ENCODE results near the gene TENM4.

TENM4 gene

DNA sequence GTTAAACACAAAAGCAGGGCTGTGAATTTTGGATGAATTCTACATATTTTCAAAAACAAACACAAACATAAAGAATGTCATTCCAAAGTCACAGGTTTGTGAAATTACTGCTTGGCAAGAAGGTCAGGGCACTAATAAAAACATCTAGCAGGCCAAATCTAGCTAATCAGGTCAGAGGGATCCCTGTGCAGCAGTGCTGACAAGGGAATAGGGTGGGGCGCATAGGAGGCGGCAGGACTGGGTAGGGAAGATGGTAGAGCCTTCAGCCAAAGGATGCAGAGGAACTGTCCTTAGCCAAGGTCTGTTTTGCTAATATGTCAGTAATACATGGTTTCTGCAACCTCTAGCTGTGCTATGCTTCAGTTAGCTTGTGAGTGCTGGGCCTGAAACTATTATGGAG, 396.6 kb downstream of the TENM4 start:
- no peak for DNase-seq

DNA sequence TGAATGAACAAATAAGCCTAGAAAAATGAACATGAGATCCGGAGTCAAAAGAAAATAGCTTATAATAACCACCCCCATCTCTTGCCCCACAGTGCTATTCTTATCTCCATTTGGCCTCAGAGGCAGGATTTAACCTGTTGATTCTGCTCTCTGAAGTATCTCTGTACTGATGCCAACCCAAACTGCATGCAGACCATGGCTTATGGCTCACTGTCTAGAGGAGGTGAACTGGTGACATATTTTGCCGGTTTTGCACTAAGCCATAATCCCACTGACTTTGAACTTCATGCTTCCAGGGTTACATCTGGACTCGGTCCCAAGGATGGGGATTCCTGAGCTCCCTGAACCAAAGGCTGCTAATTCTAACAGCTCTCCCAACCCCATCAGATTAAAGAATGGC, 397.1 kb downstream of the TENM4 start:
- DNase-seq, result no peak

DNA sequence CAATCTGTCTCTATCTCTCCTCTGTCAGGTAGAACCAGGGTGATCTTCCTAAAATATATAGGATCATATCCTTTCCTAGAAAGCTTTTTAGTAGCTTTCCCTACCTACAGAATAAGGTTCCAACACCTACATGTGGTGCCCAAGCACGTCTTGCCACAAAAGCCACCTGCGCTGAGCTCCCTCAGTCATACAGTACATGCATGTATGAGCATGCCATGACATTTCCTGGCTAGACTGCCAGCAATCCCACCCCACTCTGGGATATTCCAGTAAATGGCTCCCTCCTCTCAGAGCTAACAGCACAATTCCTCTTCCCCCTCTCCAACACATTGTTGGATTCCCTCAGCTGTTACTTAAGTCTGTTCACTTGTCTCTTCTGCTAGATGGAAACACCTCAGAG, 398.0 kb downstream of the TENM4 start:
- no peak for DNase-seq

DNA sequence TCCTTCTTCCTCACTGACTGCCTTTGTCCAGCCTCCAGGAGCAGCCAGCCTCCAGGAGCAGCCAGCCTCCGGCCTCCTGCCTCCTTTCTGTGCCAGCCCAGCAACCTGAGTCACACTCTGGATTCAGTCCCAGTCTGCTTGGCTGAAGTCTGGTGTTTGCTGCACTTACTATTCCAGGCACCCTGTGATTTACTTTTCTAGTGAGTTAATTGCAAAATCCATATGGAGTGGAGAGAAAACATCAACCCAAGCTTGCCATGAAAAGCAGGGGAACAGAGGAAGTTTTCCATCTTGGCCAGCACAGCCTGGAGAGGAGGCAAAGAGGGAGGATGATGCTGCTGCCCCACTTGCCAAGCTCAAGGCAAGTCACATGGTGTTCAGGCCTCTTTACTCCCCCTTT, 400.5 kb downstream of the TENM4 start:
- DNase-seq, result no peak

DNA sequence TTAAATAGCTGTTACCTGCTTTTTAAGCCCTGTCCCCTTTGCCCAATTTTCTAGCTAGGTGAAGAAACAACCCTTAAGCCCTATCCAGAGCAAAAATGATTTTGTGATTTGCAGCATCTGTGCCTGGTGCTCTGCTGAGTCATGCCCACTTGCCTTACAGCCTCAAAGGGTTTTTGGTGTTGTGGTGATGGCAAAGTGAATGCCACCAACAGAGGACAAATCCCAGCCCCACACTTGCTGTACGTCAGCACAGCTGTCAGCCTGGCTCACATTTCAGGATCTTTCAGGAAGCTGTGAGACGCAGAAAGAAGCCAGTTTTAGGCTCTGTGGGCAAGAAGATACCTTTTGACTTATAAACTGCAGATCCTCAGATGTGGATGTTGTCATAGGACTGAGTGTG, 401.7 kb downstream of the TENM4 start:
- no peak for DNase-seq

DNA sequence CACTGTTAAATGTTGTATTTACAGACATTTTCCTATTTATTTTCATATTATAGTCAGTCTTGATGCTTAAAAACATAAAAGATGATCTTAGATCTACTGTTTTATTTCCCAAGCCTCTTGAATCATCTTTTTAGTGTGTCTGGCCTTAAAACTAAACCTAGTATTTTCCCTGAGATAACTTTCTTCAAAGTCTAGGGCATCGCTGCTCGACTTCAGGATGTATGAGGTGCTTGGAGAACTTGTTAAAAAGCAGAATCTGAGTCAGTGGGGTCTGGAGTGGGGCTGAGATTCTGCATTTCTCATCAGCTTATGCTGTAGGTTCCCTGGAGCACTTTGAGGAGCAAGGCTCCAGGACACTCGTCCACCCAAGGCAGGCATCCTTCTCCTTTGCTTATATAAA, 404.9 kb downstream of the TENM4 start:
- no peak for DNase-seq

DNA sequence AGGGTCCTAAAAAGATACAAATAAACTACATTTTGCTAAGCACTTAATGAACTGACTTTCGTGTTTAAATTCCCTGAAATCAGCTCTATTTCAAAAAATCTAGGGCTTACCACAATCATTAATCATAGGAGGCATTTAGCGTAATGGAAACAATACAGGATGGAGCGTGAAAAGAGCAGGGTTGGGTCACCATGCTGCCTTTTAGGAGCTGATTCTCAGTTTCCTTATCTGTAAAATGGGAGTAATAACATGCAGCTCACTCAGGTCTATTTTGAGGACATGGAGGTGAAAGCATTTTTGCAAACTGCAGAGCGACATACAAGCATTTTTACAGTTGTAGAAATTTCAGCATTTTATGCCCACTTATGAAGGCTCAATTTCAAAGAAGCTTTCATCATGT, 407.0 kb downstream of the TENM4 start:
- DNase-seq, result no peak

DNA sequence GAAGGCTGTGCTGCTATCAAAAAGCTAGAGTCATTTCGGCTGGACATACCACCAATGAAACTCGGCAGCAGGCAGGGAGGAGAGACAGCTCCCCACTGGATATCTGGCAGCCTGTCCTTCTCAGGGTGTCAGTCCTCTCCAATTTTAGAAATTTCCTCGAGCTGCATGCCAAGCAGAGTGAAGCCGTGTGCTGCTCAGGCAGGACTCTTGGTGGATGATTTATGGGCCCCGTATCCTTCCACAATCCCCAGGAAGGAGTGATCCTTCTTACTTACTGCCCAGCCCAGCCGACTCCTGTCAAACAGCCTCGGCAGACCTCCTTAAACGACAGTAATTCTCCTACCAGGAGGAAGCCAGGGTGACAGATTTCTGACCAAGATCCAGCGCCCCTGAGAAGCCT, 410.4 kb downstream of the TENM4 start:
- no peak for DNase-seq

DNA sequence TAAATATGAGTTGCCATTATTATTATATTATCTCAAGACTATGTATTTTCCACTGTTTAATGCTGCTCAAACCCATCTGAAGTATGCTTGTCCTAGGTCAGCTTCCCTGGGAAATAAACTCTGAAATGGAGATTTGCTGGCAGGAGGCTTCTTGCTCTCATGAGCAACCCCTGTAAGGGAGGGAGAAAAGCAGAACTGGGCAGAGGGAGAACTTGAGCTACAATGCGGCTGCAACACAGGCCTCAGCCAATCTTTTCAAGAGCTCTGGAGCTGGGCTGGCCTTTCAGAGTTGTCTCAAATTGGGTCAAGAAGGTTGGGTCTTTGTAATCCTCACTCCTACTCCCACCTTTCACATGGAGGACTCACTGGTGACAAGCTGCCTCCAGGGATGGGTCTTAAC, 412.6 kb downstream of the TENM4 start:
- peak; percentile 12 for DNase-seq

DNA sequence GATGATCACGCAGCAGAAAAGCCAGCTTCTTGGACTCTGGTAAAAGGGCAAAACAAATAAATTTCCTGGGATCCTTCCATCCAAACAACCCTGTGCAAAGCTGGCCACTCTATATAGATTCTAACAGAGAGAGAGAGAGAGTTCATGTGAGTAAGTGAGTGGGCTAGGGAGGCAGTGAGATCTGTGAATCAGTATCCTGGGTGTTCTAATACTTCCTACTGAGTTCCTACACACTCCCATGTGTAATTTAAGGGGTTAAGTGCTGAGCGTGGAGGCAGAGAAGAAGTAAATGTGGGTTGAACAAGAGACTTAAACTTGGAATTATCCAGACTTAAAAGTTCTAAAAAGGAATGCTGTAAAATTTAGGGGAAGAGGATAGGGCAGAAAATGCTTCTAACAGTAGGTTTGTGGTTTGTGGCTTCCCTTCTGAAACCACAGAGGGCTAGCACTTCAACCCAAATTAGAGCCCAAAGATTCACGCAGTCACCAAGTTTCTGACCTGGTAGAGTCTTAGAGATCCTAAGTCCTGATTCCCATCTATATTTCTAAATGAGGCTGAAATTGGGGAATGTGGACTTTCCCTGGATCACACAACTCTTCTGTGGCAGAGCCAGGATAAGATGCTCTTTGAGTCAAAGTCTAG, 413.9 kb downstream of the TENM4 start:
- DNase-seq, result peak; percentile 6

DNA sequence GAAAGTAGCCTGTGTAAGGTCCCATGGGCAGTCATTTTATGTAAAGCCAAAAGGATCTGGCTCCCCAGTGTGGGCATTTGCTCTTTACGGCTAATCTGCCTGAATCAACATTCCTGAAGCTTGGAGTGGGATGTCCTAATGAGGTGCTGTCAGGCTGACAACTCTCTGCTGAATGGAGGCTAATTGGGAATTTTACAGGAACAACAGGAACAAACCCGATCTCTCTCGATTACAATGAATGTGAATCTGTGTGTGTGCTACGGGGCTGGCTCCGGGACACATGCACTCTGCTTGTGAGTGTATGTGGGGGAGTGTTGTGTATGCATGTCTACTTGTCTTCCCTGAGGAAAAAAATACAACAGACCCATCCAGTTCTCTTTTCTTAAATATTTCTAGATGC, 415.2 kb downstream of the TENM4 start:
- DNase-seq, result no peak

DNA sequence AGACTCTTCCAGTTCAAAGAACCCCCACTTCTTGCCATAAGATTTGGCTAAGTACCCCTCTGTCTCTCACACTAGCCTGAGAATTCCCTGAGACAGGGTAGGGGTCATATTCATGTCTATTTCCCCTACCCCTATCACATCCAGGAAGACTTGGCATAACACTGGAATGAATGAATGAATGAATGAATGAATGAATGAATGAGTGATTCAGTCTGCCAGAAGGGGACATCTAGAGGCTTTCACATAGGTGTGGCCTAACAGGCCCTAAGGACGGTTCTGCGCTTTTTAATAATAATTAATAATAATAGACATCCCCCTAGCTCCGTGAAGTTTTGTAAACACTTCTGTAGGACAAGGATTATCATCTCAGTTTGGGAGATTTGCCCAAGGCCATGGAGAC, 415.7 kb downstream of the TENM4 start:
- no peak for DNase-seq

DNA sequence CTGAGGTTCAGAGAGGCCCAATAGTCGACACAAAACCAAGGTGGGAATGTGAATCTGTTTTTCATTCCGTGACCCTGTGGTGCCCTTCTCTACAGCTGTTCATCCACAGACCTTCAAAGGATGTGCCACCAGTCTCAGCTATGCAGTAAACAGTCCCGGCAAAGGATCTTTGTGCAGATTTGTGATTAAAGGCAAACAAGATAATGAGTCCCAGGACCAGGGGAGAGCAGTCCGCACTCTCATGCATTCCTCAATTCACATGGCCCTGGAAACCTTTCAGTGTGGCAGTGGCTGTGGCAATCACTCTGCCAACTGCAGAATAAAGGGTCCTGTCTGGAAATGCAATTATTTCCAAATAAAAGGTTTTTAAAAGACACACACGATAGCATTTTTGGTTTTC, 418.6 kb downstream of the TENM4 start:
- DNase-seq, result no peak

DNA sequence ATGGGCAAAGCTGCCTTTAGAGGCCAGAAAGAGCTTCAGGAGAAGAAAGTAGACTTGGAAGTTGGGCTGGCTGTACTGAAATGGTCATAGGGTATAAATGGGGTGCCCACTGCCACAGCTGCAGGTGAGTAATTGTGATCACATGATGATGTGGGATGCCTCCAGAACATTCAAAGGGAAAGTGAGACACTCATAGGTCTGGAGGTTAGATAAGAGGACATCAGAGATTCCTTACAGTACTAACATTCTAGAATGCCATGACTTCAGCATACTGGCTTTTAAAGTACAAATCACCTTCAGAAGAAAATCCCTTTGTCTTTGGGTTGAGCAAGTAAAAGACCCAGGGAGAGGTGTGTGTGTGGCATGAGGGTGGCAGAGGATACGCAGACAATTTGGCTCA, 419.2 kb downstream of the TENM4 start:
- no peak for DNase-seq

DNA sequence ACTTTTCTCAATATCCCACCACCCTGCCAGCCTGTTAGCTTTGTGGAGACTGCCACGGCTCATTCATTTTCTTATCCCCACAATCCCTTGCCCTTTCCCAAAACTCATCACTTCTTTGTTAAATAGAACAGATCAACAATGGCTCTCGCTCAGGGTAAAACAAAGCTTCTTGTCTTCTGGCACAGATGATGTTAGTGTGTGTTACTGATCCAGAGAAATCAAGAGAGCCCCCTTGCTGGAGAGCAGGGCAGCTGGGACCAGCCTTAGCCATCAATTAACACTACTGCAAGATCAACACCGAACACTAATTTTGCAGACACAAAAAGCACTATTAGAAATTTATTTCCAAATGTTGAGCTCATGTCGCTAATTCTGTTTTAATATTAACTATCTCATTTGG, 420.9 kb downstream of the TENM4 start:
- DNase-seq, result no peak

DNA sequence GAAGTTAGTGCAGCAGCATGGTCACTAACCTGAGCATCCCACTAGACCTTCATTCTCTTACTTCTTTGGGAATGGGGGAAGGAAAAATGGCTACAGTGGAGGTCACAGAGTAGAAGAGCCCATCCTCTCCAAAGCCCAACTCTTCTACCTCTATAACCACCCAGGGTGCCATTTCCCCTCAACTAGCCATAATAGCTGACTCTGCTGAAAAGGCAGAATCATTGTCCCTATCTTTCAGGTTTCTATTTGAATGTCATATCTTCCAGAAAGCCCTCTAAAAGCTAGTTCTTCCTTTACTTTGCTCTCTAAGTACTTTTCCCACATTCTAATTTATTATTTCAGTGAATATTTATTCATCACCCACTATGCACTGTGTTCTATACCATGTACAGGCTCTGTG, 421.6 kb downstream of the TENM4 start:
- DNase-seq, result no peak

DNA sequence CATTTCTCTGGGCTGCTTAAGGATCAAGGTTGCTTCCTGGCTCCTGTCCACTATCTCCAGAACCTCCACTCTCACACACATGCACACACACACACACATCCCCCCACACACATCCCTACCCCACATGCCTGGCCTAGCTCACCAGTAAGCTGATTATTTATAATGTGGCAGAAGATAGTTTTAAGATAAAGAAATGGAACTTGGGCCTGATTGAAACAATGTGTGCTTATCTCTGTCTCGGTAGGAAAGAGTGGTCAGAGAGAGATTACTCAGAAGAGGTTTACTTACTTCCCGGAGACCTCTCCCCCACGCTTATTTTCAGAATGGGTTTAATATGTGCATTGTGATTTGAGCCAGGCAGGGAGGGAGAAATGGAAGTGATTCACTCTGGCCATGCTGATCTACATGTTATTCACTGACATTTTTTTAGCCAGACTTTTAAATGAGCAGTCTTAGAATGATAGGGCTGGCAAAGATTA, 422.4 kb downstream of the TENM4 start:
- DNase-seq, result no peak

DNA sequence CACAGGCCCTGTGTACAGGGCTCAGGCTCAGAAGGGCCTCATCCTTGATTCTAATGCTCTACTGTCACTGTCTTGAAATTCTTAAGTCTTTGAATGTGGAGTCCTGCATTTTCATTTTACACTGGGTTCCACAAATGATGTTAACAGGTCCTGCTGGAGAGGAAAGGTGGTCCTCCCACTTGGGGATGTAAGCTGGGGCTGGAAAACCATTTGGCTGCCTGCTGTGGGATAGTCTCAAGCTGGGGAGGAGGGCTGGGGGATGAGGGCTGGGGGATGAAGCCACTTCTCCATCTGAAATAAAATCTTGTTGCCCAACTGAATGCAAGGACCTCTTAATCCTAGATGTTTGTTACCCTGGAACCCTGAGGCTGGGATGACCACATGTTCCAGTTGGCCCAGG, 423.0 kb downstream of the TENM4 start:
- no peak for DNase-seq

DNA sequence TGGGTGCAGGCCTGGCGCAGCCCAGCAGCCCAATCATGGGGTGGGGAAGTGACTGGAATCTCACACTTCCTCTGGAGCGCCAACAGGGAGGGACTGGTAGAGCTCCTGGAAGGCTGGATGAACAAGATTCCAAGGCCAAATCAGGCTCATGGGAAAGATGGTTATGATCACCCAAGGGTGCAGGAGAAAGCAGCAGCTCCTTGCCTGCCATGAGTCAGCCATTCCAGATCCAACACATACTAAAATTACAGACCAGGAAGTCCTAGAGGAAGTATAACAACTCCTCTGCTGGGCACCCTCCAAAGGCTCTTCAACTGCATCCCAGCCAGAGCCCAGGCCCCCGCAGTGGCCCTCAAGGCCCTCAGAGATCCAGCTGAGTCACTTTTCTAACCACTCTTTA, 427.3 kb downstream of the TENM4 start:
- DNase-seq, result no peak

DNA sequence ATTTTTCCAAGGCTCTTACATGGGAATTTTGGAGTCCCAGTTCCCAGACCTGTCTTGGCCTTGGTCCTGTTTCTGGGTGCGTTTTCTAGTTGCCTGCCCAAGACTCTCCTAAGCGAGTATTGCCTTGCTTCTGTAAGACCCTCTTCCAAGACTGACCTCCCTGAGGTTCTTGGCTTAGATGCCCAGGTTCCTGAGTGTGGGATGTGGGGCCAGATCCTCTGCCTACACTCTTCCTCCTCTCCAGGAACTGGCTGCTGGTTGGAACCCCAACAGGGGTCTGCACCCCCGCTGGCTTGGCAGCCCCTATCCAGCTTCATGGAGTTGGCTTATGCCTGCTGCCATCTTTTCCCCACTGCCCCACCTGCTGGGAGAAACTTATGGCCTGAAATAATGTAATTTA, 429.5 kb downstream of the TENM4 start:
- DNase-seq, result no peak

DNA sequence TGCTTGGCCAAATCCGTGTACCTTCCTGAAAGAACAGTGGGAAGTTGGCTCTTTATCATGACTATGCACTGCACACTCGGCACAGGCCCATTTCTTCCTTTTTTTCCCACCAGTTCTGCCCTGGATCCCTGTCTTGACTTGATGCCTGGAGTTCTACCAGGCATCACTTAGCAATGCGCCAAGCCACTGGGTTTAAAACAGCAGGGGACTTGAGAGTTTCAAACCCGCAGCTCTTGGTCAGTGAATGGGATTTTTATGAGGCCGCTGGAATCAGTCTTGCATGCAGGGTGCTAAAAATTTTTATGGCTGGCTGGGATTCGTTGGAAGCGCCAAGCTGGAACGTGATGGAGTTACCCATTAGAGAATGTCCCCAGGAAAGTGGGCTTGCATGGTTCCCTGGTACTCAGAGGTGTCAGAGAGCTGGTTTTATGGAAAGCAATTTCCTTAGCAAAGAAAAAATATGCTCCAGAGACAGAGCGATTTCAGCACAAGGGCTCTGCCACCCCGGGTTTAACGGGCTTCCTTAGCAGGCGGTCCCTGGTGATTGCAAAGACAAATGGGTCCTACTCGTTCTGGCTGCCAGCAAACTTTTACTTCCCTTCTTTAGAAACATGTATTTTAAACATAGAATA, 432.9 kb downstream of the TENM4 start:
- no peak for DNase-seq

DNA sequence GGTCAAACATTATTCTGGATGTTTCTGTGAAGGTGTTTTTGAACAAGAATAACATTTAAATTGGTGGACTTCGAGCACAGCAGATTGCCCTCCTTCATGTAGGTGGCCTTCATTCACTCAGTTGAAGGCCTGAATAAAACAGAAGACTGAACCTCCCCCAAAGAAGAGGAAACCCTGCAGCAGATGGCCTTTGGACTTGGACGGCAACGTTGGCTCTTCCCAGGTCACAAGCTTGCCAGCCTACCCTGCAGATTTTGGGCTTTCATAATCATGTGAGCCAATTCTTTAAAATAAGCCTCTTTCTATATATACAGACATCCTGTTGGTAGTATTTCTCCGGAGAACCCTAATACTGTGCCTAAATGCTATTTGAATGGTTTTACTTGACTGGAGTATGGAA, 434.0 kb downstream of the TENM4 start:
- no peak for DNase-seq

DNA sequence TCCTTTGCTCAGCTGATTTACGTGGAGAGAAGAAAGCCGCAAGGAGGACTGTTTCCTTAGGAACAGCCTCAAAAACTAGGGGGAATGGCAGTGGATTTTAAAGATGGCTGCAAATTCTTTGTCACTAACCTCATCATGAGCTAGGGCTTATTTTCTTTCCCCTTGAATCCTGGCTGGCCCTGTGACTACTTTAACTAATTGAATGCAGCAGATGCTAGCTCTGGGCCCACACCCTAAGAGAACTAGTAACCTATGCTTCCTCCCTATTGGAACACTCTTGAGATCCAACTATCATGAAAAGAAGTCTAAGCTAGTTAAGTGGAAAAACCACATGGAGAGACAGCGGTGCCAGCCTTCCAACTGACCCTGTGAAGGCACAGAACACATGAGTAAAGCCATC, 444.8 kb downstream of the TENM4 start:
- DNase-seq, result no peak

DNA sequence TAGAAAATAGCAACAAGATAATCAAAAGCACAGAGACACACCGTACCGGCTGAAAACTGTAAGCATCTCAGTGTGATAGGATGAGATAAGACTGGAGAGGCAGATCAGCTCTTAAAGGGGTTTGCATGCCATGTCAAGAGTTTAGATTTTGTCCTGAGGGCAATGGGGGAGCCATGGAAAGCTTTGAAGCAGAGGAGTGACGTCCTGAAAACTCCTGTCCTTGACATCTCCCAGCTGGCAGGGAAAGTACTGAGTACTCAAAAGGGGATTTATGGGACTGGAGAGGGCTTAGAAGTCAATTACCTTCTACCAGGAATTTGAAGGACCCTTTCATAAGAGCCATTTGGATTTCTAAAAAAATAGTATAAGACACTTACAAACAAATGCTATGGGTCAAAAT, 445.7 kb downstream of the TENM4 start:
- no peak for DNase-seq

DNA sequence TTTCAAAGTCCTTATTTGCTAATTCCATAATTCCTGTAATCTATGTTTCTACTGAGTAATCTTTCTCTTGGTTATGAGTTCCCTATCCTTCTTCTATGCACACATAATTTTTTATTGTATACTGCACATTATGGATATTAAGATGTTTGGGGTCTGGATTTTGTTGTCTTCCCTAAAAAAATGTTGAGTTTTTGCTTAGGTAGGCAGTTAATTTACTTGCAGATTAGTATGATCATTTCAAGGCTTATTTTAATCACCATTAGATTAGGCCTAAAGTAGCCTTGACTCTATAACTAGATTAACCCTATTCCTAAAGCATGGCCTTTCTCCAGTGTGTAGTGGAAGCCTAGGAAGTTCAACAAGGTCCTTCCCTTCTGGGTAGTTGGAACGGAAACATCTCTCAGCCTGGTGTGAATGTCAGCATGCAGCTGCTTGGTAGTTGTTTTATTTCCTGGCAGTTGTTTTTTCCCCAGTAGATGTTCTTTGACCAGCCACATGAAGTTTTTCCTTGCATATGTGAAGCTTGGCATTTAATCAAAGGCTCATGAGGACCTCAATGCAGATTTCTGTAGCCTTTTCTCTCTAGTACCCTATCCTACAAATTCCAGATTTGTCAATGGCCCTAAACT, 446.9 kb downstream of the TENM4 start:
- DNase-seq, result no peak

Data from suppressor macrophage treated with lipopolysaccharide for 4 hours (primary cell).